Measurements from ENCODE around the gene IFT22. TPM values are rescaled to one million over a fixed set of nuclear protein-coding genes. Genes with fewer than 3 reads are reported as not detected.
A peak's percentile ranks its signal among the peaks of the same experiment; 100 is the strongest.

The IFT22 gene
- total and polyA plus RNA-seq, 12 donors = 11.3 to 44.1 (median 32.5) TPM

GRCh38 chr7:101367676-101368075, 46.1 kb upstream of the IFT22 start:
- 90 to 96% methylated on average over 1 of the region's 1 CpG for WGBS, 2 donors
- intact Hi-C loops (cut with DNase I) = loop anchor here in 5 of 10 donors (5.0 to 10.0 kb wide), 3 partner anchors 47 to 170 kb away; no protein-coding TSS in a partner anchor
- ATAC-seq = no peak
- no peak overlapping the region for H3K4me3 ChIP-seq
- no peak for TF ChIP-seq CTCF (IDR thresholded peaks at IDR 0.05)
- H3K27me3 ChIP-seq = peaks cover 0 to 87% (median 58%) of the 10 kb centered on the region in 7 donors
- H3K4me1 ChIP-seq = peaks cover 0 to 19% (median 14%) of the 10 kb centered on the region in 9 donors
- H3K36me3 ChIP-seq = no peaks in the 10 kb centered on the region
- H3K27ac ChIP-seq = no peak overlapping the region
- no peak for DNase-seq
- H3K9me3 ChIP-seq = no peaks in the 10 kb centered on the region

- no peak overlapping the region for H3K4me3 ChIP-seq
- no peaks in the 10 kb centered on the region for H3K9me3 ChIP-seq
- no peak for TF ChIP-seq CTCF (IDR thresholded peaks at IDR 0.05)
- WGBS, 2 donors = 94 to 96% methylated on average over 2 of the region's 2 CpGs
- peaks cover 0 to 82% (median 50%) of the 10 kb centered on the region in 7 donors for H3K27me3 ChIP-seq
- intact Hi-C loops (cut with DNase I) = loop anchor here in 5 of 10 donors (2.0 to 10.0 kb wide), 4 partner anchors 49 to 173 kb away; no protein-coding TSS in a partner anchor
- H3K27ac ChIP-seq = no peak overlapping the region
- H3K36me3 ChIP-seq = no peaks in the 10 kb centered on the region
- ATAC-seq (no peak), DNase-seq (no peak)
- peaks cover 0 to 21% (median 16%) of the 10 kb centered on the region in 9 donors for H3K4me1 ChIP-seq
Measured at GRCh38 chr7:101365956-101366355, 44.3 kb upstream of the IFT22 start.

- H3K27me3 ChIP-seq = peaks cover 0 to 74% (median 41%) of the 10 kb centered on the region in 7 donors
- H3K9me3 ChIP-seq = no peaks in the 10 kb centered on the region
- peak overlapping the region; percentile 48 to 64 (median 58) for H3K4me3 ChIP-seq
- WGBS, 2 donors = 2% methylated on average over 52 of the region's 52 CpGs
- peaks cover 0 to 21% (median 16%) of the 10 kb centered on the region in 9 donors for H3K4me1 ChIP-seq
- DNase-seq (peak; percentile 31 to 66), ATAC-seq (peak; percentile 90 to 95 (median 92))
- intact Hi-C loops (cut with DNase I) = loop anchor here (2.0 to 10.0 kb wide), 6 partner anchors 48 to 178 kb away; no protein-coding TSS in a partner anchor
- peak overlapping the region in 1 of 10 donors; percentile 43 for H3K27ac ChIP-seq
- no peaks in the 10 kb centered on the region for H3K36me3 ChIP-seq
- peak; percentile 83 to 99 (median 94) for TF ChIP-seq CTCF (IDR thresholded peaks at IDR 0.05)
Measured at GRCh38 chr7:101363734-101364374, 42.2 kb upstream of the IFT22 start.

- Histone ChIP-seq H3K27me3 (peaks cover 0 to 68% (median 41%) of the 10 kb centered on the region in 7 donors), H3K4me3 (peak overlapping the region; percentile 48 to 64 (median 58)), H3K27ac (peak overlapping the region in 1 of 10 donors; percentile 43), H3K4me1 (peaks cover 0 to 21% (median 16%) of the 10 kb centered on the region in 9 donors), H3K9me3 (no peaks in the 10 kb centered on the region), H3K36me3 (no peaks in the 10 kb centered on the region)
- intact Hi-C loops (cut with DNase I) = loop anchor here (5.0 to 10.0 kb wide), 5 partner anchors 49 to 179 kb away; no protein-coding TSS in a partner anchor
- no peak for TF ChIP-seq CTCF (IDR thresholded peaks at IDR 0.05)
- WGBS, 2 donors = 1% methylated on average over 15 to 46 of the region's 46 CpGs
- ATAC-seq = peak in 3 of 8 donors; percentile 9 to 25 (median 13)
- DNase-seq = no peak
Measured at GRCh38 chr7:101363196-101363733, 41.7 kb upstream of the IFT22 start.

Data from heart right ventricle (tissue), 16 donors.